HG03159 (cell line): ENCODE measurements around the gene METRNL.
A peak's percentile ranks its signal among the peaks of the same experiment; 100 is the strongest.

Source experiments
- ATAC-seq: cut with Tn5 transposase; IDR thresholded peaks from one replicate; pipeline ENCODE4 v1.9.1; 2021; ENCODE audit warnings: mild to moderate bottlenecking, moderate library complexity; ENCODE audit not compliant: unreplicated experiment

Gene METRNL

DNA sequence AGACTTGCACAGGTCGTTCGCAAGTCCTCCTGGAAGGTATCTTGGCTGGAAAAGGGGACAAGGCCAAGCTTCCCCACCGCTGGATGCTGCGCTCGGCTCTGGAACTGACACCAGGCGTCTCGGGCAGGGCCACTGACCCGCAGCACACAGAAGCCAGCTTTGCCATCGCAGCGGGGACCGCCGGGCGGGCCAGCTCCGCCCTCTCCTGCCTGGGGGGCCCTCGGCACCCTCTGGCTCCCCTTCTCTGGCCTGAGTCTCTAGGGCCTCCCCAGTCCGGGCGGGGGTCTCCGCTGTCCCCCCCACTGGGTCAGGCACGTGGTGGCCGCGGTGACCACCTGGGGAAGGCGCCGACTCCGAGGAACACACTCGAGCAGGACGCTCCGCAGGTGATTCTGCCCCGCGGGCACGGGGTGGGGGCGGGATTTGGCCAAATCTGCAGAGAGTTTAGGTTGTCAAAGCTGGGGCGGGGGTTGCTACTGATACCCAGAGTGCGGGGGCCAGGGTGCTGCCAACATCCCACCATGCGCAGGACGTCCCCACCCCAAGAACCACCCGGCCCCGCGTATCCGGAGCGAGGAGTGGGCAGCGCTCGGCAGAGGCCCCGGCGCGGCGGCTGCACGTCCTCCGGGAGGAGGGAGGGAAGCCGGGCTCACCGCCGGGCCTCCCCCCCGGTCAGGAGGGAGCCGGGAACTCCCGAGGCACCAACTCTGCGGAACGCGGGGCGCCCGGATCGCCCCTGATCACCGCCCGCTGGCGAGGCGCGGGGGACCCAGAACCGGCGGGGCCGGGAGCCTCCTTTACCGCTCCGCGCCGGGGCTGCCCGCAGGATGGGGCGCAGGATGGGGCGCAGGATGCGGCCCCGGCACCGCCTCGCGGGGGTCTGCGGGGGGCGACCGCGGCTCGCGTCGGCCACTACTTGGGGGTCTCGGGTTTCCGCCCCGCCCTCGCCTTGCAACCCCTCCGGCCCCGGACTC is 744 bp upstream of the METRNL start:
- no peak for ATAC-seq

DNA sequence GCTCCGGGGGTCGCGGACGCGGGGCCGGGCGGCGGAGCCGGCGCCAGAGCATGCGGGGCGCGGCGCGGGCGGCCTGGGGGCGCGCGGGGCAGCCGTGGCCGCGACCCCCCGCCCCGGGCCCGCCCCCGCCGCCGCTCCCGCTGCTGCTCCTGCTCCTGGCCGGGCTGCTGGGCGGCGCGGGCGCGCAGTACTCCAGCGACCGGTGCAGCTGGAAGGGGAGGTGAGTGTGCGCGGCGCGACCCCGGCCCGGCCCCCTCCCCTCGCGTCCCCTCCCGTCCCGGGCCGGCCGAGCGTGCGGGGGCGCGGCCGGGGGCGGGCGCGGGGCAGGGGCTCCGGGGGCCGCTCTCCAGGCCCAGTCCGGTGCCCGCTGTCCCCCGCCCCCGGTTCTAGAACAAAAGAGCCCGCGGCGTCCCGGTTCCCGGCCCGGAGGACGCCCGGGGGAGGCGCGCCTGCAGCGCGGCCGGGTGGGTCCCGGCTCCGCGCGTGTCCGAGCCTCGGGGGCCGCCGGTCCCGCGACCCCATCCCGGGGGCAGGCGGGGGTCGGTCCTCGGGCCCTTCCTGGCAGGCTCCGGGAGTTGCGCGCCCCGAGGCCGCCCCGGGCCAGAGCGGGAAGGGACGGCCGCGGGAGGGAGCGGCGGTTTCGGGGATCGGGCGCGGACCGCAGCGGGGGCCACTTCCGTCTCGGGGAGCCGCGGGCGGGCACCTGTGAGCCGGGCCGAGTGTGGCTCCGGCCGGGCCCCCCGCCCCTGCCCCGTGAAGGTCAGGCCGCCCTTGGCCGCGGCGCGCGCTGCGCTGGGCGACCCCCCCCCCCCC is 563 bp downstream of the METRNL start:
- ATAC-seq: peak; percentile 3

DNA sequence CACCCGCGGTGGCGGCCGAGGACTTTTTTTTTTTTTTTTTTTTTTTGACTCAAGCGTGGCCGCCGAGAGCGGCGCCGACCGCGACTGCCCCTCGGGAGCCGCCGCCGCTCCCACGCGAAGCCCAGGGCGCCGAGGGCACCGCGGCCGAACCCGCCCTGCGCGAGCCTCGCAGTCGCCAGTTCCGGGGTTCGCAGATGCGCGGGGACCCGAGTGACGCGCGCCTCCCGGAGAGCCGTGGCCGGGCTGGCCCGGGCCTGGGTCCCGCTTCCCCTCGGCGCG is 1.1 kb downstream of the METRNL start:
- no peak for ATAC-seq

DNA sequence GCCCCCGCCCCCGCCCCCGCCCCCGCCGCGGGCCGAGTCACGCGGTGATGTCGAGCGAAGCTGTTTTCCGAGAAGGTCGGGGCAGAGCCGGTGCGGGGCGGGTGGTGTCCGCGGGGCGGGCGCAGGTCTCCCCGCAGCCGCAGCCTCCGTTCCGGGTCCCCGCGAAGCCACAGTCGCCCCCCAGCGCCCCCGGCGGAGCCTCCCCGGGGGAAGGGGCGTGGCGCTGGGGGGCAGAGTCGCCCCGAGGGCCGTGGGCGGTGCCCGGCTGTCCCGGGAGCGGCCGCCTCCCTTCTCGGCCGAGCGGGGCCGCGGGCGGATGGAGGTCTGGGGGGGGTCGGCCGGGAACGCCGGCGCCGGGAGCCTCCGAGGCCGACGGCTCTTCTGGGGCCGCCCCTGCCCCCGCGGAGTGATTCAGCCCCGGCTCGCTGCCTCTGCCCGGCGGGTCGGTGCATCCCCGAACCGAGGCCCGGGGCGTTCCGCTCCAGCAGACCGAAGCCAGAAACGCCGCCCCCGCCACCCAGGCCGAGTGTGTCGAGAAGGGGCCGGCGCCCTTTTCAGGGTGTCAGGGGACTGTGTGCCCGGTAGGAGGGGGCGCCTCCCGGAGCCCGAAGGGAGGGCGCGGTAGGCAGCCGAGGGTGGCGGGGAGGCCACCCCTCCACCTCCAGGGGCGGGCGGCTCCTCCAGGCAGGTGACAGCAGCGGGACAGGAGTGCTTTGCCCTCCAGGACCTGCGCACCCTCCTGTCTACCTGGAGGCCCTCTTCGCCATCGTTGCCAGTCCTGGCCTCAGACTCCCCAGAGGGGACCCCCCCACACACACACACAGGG is 1.7 kb downstream of the METRNL start:
- peak; percentile 39 for ATAC-seq

DNA sequence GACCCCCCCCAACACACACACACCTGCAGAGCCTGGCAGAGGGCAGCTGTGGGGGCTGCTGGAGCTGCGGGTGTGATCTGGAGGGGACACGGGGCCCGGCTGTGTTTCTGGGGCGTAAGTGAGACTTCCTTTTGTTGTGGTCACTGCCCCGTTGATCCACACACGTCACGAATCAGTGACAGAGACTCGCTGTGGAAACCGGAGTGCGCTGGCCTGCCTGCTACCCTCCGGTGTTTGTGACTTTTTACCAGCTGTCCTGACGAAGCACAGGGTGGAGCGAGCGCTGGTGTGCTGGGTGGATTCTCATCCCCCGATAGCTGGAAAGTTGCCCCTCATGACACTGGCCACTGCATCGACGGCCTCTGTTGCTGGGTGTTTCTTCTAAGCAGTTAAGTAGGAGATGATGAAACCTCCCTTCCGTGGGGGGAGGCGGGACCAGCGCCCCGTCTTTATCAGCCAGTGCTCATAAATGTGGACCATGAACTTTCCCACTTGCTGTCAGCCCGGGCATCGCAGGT is 2.3 kb downstream of the METRNL start:
- ATAC-seq: no peak

DNA sequence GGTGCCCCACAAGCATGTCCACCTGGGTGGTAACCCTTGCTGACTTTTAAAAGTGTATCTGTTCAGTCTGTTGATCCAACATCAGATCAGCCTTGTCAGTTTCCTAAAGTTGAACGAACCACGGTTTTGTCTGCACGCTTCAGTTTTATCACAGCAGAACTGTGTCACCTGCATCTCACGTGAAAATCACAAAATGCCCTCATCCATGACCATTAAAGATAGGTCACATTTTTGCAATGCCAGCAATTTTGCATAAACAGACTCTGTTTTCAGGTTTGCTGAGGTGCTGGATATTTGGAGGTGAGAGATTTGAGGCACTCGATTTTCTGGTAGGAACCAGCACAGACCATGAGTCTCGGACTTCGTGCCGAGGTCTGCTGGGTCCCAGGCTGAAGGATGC is 3.0 kb downstream of the METRNL start:
- ATAC-seq: no peak

DNA sequence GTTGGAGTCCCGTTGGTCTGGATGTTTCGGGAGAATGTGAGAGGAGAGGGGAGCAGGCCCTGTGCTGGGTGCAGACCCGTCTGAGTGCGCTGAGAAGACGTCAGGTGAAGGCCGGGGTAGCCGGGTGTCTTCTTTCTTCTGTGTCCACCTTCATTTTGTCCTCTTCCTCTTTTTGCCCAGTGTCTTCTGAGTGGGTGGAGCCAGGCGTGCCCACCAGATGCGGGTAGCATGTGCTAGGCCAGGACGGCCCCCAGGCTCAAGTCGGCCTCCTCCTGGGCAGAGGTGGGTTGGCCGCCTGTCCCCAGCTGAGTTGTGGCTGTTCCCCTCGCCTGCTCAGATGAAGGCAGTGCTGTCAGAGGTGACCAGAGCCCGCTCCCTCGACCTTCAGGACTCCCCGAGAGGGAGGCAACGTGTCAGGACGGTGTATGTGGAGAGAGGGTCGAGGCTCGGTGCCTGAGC is 3.5 kb downstream of the METRNL start:
- no peak for ATAC-seq

DNA sequence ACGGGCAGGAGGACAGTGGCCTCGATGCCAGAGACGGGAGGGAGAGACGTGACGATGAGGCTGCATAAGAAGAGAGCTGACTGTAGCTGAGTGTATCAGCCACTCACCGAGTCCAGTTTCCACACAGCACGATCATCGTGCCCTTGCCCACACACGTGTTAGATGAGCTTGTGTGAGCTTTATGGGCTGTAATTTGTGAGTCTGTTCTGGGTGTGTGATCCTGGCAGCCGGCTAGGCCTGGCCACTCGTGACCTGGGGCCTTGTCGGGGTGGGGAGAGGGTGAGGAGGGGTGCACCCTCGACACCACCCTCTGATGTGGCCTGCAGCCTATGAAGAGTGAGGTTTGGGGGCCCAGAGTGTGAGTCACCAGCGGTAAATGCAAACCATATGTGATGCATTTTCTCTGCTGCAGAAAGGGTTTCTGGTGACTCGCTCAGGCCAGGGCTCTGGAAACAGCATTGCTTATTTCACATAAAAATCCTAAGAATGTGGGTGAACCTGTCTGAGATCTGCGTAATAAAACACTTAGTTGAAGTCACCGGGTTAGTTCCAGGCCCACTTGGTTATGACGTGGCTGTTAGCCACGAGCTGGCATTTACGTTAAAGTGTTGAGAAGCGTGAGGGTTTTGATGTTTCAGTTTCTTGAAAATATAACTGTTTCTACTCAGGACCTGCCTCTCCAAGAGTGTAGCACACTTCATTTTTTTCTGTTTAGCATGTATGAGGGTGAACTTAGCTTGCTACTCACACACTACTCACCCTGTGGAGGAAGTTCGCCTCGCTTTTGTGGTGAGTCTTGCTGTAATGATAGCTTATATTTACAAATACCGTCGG is 4.2 kb downstream of the METRNL start:
- no peak for ATAC-seq

DNA sequence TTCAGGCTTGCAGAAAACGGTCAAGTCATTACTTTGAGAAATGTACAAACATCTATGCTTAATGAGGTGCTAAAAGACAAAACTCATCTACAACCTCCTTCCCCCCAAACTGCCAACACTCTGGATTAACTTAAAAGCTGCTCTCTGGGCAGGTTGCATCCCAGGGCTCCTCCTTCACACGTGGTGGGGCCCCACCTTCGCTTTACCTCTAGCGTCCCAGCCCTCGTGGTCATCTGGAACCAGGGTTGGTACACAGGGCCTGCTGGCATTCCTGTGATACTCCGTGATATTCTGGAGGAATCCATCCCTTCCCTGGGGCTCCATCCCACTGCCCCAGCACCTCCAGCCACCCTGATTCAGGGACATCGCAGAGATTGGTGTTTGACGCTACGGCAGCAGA is 4.8 kb downstream of the METRNL start:
- ATAC-seq: no peak

DNA sequence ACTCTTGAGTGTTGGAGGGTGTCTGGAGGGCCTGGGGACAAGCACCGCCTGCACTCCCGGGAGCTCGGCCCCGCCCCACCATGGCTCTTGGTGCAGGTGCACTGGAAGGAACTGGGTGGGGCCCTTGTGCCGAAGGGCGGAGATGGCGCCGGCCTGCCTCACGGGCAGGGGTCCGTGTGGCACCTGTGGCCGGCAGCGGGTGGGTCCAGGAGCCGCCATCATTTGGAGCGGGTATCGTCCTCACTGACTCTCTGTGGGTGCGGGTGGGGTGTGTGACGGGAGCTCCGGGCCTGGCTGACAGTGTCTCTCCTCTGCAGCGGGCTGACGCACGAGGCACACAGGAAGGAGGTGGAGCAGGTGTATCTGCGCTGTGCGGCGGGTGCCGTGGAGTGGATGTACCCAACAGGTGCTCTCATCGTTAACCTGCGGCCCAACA is 5.2 kb downstream of the METRNL start:
- ATAC-seq: no peak

DNA sequence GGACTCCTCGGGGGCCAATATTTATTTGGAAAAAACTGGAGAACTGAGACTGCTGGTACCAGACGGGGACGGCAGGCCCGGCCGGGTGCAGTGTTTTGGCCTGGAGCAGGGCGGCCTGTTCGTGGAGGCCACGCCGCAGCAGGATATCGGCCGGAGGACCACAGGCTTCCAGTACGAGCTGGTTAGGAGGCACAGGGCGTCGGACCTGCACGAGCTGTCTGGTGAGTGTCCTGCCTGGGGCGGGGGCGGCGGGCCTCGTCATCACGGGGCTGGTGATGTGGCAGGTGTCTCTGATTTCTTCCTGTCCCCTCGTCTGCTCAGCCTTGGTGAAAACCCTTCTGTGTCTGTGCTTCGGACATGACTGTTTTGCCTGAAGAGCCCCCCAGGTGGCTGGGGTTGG is 5.7 kb downstream of the METRNL start:
- ATAC-seq: no peak

DNA sequence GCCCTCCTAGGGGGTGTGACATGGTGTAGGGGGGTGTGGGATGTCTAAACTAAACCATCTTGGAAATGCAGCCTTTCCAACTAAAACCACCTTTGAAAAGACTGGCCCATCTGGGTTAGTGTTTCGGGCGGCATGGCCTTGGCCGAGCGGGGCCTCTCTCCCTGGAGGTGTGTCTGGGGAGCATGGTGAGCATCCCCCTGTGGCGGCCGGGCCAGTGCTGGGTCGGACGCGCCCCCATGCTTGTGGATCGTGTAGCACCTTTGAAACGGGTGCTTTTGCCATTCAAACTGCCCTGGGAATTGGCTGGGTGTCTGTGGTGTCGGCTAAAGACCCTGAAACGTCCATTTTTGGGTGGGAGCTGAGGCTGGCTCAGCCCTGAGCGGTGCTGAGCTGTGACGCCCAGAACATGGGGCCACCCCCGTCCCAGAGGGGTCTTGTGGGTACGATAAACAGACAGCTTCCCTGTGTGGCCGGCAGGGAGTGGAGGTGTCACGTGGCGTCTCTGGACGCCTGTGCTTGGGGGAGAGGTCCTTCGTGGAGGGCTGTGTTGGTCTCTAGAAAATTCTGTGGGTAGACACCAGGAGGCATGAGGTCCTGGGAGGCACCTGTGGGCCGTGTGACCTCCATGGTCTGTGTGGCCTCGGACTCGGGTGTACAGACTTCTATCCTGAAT is 6.3 kb downstream of the METRNL start:
- ATAC-seq: no peak

DNA sequence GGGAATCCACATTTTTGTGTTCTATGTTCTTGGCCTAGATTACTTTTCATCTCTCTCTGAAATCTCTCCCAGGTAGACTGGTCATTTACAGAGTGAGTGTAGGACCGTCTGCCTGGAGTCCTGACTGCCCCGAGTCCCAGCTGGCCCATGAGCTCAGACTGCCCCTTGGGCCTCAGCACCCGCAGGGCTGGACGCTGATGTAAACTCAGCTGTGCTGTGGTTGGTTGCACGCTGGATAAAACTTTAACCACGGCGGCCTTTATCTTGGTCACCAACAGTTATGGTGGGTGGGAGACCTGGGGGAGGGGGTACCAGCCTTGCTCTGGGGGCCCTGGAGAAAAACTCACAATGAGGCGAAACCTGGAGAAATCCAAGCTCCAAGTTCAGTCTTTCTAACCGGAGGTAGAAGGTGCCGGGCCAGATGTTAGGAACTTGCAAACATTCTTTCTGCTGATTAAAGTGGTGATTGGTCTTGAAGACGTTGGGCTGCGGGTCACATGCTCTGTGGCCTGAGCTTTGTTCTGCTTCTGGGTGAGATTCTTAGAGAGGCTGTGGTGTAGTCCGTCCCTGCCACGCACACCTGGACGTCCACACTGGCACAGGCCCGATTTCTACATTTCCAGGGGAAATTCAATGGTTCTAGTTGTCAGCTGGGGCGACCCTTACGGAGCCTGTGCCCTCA is 6.9 kb downstream of the METRNL start:
- no peak for ATAC-seq

DNA sequence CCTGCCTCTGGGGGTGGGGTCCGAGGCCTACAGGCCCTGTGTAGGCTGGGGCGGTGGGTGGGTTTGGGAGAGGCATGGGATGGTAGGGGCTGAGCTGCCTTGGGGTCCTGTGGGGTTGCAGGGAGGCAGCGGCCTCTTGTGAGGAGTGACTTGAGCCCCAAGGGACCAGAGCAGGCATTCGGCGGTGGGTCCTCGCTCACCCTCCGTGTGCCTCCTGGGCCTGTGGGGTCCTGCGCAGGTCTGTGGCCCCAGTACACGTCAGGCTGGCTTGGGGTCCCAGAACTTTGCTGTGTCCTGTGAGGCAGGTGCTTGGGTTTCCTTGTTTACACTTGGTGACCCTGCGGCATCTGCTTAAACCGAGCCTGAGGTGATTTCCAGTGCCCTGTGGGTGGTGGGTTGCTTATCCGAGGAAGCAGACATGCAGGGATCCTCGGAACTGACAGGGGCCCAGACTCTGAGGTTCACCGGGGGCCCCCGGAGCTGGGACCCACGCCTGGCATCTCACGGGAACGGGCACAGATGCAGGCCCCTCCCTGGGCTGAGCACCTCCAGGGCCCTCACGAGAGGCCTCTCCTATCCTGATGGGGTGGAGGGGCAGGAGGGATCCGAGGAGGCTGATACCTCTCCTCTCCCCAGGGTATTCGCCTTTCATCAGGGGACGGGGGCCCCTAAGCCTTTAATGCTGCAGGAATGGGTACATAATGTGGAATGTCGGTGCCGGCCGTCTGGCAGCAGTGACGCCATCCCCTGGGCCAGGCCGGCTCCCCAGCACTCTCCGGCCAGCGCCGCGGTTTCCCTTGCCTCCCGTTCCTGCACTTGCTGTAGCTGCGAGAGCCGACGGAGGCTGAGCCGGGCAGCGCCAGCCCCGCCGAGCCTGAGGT is 7.7 kb downstream of the METRNL start:
- no peak for ATAC-seq

DNA sequence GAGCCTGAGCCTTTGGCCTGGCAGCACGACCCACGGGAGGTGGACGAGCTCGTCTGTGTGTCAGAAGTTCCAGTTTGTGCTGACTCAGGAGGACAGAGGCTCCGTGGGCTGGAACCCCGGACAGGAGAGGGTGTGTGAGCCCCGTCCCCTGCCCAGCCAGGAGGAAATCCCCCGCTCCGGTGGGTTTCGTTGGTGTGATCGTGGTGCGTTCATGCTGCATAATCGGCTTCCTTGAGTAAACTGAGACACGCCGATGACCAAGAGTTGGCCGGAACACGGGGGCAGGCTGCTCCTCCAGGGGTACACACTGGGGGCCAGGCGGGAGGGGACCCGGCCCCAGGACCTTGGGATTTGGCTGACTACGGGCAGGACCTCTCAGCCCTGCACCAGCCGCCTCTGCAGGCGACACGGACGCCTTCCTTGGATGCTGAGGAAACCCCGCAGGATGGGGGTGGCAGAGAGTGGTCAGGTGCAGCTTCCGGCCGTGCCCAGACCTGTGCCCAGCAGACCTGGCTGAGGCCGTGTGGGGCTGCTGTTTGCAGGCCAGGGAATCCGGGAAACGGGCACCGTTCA is 8.5 kb downstream of the METRNL start:
- ATAC-seq: no peak

DNA sequence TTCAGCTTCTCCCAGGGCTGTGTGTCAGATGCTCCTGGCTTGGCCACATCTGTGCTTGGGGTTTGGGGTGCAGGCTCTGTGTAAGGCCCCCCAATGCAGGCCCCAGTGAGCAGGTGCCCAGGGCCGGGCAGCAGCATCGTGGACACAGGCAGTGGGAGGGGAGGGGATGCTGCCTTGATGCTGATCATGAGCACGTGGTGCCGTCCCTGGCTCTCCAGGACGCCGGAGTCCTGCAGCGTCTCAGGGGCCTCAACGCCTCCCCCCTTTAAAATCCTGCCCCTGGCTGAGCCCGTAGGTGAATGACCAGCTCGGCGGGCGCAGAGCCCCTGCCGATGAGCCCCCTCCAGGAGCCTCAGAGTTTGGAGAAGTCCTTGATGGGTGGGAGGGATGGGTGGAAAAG is 9.0 kb downstream of the METRNL start:
- no peak for ATAC-seq

DNA sequence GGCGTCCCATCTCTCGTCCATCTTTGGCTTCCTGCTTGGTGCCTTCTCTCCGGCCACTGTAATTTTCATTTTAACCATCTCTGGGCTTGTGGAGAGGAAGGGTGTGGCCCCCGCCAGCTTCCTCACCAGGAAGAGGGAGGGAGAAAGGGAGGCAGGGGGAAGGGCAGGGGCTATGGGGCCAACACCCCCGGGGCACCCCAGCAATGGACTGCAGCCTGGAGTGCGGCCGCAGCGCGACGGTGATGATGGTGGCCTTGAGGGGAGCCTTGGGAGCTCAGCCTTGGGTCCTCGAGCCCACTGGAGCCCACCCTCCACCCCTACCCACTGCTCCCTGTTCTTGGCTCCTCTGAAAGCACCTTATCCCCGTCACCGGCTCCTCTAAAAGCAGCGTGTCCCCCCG is 9.5 kb downstream of the METRNL start:
- ATAC-seq: no peak
